ENCODE data around the gene GRIFIN. TPM values are rescaled to one million over a fixed set of nuclear protein-coding genes. Genes with fewer than 3 reads are reported as not detected.

GRIFIN gene
- total and polyA plus RNA-seq, 2 donors (not counting 1 experiment from before 2014, with no cell fraction given), result not detected

DNA sequence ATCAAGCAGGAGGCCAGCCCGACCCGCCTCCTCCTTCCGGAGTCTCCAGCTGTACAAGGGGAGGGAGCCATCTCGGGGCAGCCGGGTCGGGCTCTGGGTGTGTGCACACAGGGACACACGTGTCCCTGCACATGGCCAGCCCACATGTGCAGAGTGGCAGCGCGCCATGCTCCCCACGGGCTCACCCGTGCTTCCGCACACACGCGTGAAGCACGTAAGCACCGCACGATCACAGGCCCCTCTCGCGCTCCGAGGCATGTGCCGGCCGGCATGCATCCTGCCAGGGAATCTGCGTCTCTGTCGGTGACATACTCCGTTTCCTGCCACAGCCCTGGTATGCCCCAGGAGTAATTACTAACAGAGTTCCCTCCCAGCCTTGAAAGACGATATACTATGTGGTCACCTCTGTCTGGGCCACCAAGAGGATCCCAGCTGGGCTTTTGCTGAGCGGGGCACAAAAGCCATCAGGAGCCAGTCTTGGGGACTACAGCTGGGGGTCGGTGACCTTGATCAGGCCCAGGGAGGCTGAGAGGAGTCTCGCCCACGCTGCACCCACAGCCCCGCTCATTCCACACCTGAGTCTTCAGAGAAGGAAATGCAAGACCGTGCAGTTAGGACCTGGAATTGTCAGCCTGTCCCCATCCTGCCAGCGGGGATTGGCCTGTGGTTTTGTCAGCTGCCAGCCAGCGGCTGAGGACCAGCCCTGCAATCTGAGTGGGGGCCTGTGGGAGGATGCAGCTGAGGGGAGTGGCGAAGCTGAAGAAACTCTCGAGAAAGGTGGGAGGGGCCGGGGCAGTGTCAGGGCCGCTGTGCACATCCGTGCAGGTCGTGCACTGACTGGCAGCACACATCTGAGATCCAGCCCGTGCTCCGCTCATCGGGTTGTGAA, 32.4 kb upstream of the GRIFIN start:
- TF ChIP-seq, protein P1, sequence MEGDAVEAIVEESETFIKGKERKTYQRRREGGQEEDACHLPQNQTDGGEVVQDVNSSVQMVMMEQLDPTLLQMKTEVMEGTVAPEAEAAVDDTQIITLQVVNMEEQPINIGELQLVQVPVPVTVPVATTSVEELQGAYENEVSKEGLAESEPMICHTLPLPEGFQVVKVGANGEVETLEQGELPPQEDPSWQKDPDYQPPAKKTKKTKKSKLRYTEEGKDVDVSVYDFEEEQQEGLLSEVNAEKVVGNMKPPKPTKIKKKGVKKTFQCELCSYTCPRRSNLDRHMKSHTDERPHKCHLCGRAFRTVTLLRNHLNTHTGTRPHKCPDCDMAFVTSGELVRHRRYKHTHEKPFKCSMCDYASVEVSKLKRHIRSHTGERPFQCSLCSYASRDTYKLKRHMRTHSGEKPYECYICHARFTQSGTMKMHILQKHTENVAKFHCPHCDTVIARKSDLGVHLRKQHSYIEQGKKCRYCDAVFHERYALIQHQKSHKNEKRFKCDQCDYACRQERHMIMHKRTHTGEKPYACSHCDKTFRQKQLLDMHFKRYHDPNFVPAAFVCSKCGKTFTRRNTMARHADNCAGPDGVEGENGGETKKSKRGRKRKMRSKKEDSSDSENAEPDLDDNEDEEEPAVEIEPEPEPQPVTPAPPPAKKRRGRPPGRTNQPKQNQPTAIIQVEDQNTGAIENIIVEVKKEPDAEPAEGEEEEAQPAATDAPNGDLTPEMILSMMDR (conservative IDR thresholded peaks at IDR 0.05 in 1 of 2, IDR thresholded peaks at IDR 0.05 in 1 of 2; ENCODE audit: low read depth in 1 of 2, low read length in 2 of 2), result no peak
- no peak for TF ChIP-seq EZH2 (IDR thresholded peaks at IDR 0.05; ENCODE audit: low read length, missing control alignments)
- Histone ChIP-seq H3K9ac (ENCODE audit: insufficient read depth, low read length) (peak overlapping the region; percentile 20), H3K4me1 (ENCODE audit: control insufficient read depth, extremely low read depth, insufficient read depth, low read length) (peaks cover 6% of the 10 kb centered on the region), H3K79me2 (ENCODE audit: control insufficient read depth, insufficient read depth, low read length) (no peaks in the 10 kb centered on the region), H4K20me1 (ENCODE audit: control insufficient read depth, extremely low read depth, insufficient read depth, low read length) (no peaks in the 10 kb centered on the region), H3K4me2 (ENCODE audit: extremely low read depth, insufficient read depth, low read length) (no peak overlapping the region), H2AFZ (ENCODE audit: low read length) (no peak overlapping the region), H3K4me3 (replicated peaks in 1 of 4; ENCODE audit: control extremely low read depth in 1 of 4, insufficient read depth in 1 of 4, low read depth in 3 of 4, low read length in 4 of 4) (no peak overlapping the region), H3K36me3 (ENCODE audit: control insufficient read depth, insufficient read depth, low read length) (no peaks in the 10 kb centered on the region), H3K27ac (ENCODE audit: insufficient read depth, low read length) (no peak overlapping the region), H3K27me3 (ENCODE audit: control insufficient read depth, insufficient read depth, low read length) (peaks cover 2% of the 10 kb centered on the region), H3K9me3 (ENCODE audit: control insufficient read depth, insufficient read depth, low read depth, low read length) (no peaks in the 10 kb centered on the region)
- no peak for DNase-seq (ENCODE audit: low read depth in 2 of 2)

DNA sequence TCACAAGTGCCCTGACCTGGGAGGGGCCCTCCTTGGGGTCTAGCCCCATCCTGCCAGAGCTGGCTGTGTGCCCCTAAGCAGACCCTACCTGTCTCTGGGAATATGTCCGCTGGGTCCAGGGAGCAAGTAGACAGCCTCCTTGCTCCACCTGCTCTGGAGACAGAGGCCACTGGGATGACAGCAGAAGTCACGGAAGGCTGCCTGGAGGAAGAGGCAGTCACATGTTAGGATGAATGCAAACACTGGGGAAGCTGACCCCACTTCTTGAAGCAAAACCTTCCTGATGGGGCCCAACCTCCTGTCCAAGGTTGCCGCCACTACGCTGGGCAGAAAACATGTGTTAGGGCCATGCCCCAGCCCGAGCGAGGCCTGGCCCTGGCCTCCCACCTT, 31.7 kb upstream of the GRIFIN start:
- no peak for DNase-seq (ENCODE audit: low read depth in 2 of 2)
- no peak overlapping the region for H2AFZ ChIP-seq (ENCODE audit: low read length)
- no peak overlapping the region for H3K4me3 ChIP-seq (replicated peaks in 1 of 4; ENCODE audit: control extremely low read depth in 1 of 4, insufficient read depth in 1 of 4, low read depth in 3 of 4, low read length in 4 of 4)
- H3K4me1 ChIP-seq (ENCODE audit: control insufficient read depth, extremely low read depth, insufficient read depth, low read length), result peaks cover 6% of the 10 kb centered on the region
- H3K27me3 ChIP-seq (ENCODE audit: control insufficient read depth, insufficient read depth, low read length), result peaks cover 2% of the 10 kb centered on the region
- no peak for TF ChIP-seq EZH2 (IDR thresholded peaks at IDR 0.05; ENCODE audit: low read length, missing control alignments)
- TF ChIP-seq, protein P1 (conservative IDR thresholded peaks at IDR 0.05 in 1 of 2, IDR thresholded peaks at IDR 0.05 in 1 of 2; ENCODE audit: low read depth in 1 of 2, low read length in 2 of 2), result no peak
- no peaks in the 10 kb centered on the region for H4K20me1 ChIP-seq (ENCODE audit: control insufficient read depth, extremely low read depth, insufficient read depth, low read length)
- H3K9me3 ChIP-seq (ENCODE audit: control insufficient read depth, insufficient read depth, low read depth, low read length), result no peaks in the 10 kb centered on the region
- no peak overlapping the region for H3K9ac ChIP-seq (ENCODE audit: insufficient read depth, low read length)
- no peaks in the 10 kb centered on the region for H3K36me3 ChIP-seq (ENCODE audit: control insufficient read depth, insufficient read depth, low read length)
- H3K4me2 ChIP-seq (ENCODE audit: extremely low read depth, insufficient read depth, low read length), result no peak overlapping the region
- no peak overlapping the region for H3K27ac ChIP-seq (ENCODE audit: insufficient read depth, low read length)
- no peaks in the 10 kb centered on the region for H3K79me2 ChIP-seq (ENCODE audit: control insufficient read depth, insufficient read depth, low read length)

DNA sequence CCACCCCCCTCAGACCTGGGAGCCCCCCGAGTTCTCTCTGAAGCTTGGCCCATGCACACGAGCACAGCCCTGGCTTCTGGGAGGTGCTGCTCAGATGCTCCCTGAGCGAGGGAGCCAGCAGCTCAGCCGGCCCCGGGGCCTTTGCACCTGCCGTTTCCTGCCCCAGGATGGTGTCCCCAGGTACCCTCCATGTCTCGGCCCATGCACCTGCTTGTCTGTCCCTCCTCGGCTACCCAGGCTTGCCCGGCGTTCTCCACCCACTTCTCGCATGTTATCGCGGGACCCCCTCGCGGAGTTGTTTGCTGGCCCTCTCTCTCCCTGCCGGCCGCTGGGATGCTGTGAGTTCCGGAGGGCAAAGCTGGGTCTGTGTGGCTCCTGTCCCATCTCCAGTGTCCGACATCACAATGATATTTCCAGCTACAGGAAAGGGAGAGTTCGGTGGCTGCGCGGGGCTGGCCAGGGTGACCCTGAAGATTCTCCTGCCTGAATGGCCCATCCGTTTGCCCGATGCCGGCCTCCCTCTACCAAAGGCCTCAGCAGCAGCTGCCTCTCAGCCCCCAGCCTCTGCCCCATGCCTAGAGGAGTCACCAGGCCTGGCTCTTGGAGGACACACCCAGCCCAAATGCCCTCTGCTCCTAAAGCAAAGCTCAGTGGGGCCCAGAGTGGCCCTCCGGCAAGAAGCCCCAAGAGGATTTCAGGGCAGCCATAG, 31.2 kb upstream of the GRIFIN start:
- H3K4me2 ChIP-seq (ENCODE audit: extremely low read depth, insufficient read depth, low read length), result no peak overlapping the region
- no peak overlapping the region for H2AFZ ChIP-seq (ENCODE audit: low read length)
- H4K20me1 ChIP-seq (ENCODE audit: control insufficient read depth, extremely low read depth, insufficient read depth, low read length), result no peaks in the 10 kb centered on the region
- no peak overlapping the region for H3K9ac ChIP-seq (ENCODE audit: insufficient read depth, low read length)
- H3K4me3 ChIP-seq (replicated peaks in 1 of 4; ENCODE audit: control extremely low read depth in 1 of 4, insufficient read depth in 1 of 4, low read depth in 3 of 4, low read length in 4 of 4), result no peak overlapping the region
- H3K36me3 ChIP-seq (ENCODE audit: control insufficient read depth, insufficient read depth, low read length), result no peaks in the 10 kb centered on the region
- H3K9me3 ChIP-seq (ENCODE audit: control insufficient read depth, insufficient read depth, low read depth, low read length), result no peaks in the 10 kb centered on the region
- H3K4me1 ChIP-seq (ENCODE audit: control insufficient read depth, extremely low read depth, insufficient read depth, low read length), result peaks cover 6% of the 10 kb centered on the region
- TF ChIP-seq EZH2 (IDR thresholded peaks at IDR 0.05; ENCODE audit: low read length, missing control alignments), result no peak
- TF ChIP-seq, protein P1 (conservative IDR thresholded peaks at IDR 0.05 in 1 of 2, IDR thresholded peaks at IDR 0.05 in 1 of 2; ENCODE audit: low read depth in 1 of 2, low read length in 2 of 2), result no peak
- no peak overlapping the region for H3K27ac ChIP-seq (ENCODE audit: insufficient read depth, low read length)
- DNase-seq (ENCODE audit: low read depth in 2 of 2), result no peak
- H3K79me2 ChIP-seq (ENCODE audit: control insufficient read depth, insufficient read depth, low read length), result no peaks in the 10 kb centered on the region
- peaks cover 2% of the 10 kb centered on the region for H3K27me3 ChIP-seq (ENCODE audit: control insufficient read depth, insufficient read depth, low read length)

Data from fibroblast of lung (primary cell).